ENCODE measurements around the gene CNOT4.
A peak's percentile ranks its signal among the peaks of the same experiment; 100 is the strongest.

The CNOT4 gene

GRCh38 chr7:135519871-135520270, 10.0 kb upstream of the CNOT4 start:
- H3K27ac Mint-ChIP-seq, result no peak overlapping the region
- no peak overlapping the region for H3K4me3 Mint-ChIP-seq
- no peaks in the 10 kb centered on the region for H3K36me3 Mint-ChIP-seq (ENCODE audit: low read depth)
- TF ChIP-seq CTCF (IDR thresholded peaks at IDR 0.05), result no peak
- H3K4me1 Mint-ChIP-seq, result no peaks in the 10 kb centered on the region
- H3K9me3 Mint-ChIP-seq, result no peaks in the 10 kb centered on the region
- peaks cover 6% of the 10 kb centered on the region for H3K27me3 Mint-ChIP-seq (ENCODE audit: low read depth, poor library complexity)
- DNase-seq, result no peak

- Mint-ChIP-seq H3K36me3 (ENCODE audit: low read depth) (no peaks in the 10 kb centered on the region), H3K4me3 (no peak overlapping the region), H3K9me3 (no peaks in the 10 kb centered on the region), H3K27ac (no peak overlapping the region), H3K27me3 (ENCODE audit: low read depth, poor library complexity) (peaks cover 6% of the 10 kb centered on the region), H3K4me1 (no peaks in the 10 kb centered on the region)
- no peak for DNase-seq
- TF ChIP-seq CTCF (IDR thresholded peaks at IDR 0.05), result no peak
Observed at GRCh38 chr7:135519233-135519688, 9.4 kb upstream of the CNOT4 start.

GRCh38 chr7:135518748-135519147, 8.8 kb upstream of the CNOT4 start:
- Mint-ChIP-seq H3K9me3 (no peaks in the 10 kb centered on the region), H3K4me1 (no peaks in the 10 kb centered on the region), H3K4me3 (no peak overlapping the region), H3K27ac (no peak overlapping the region), H3K27me3 (ENCODE audit: low read depth, poor library complexity) (peaks cover 6% of the 10 kb centered on the region), H3K36me3 (ENCODE audit: low read depth) (no peaks in the 10 kb centered on the region)
- no peak for DNase-seq
- no peak for TF ChIP-seq CTCF (IDR thresholded peaks at IDR 0.05)

- Mint-ChIP-seq H3K27ac (no peak overlapping the region), H3K27me3 (ENCODE audit: low read depth, poor library complexity) (peaks cover 6% of the 10 kb centered on the region), H3K9me3 (no peaks in the 10 kb centered on the region), H3K4me3 (no peak overlapping the region), H3K36me3 (ENCODE audit: low read depth) (no peaks in the 10 kb centered on the region), H3K4me1 (no peaks in the 10 kb centered on the region)
- DNase-seq, result no peak
- no peak for TF ChIP-seq CTCF (IDR thresholded peaks at IDR 0.05)
Observed at GRCh38 chr7:135517060-135517459, 7.2 kb upstream of the CNOT4 start.

- Mint-ChIP-seq H3K36me3 (ENCODE audit: low read depth) (no peaks in the 10 kb centered on the region), H3K9me3 (no peaks in the 10 kb centered on the region), H3K27me3 (ENCODE audit: low read depth, poor library complexity) (peaks cover 4% of the 10 kb centered on the region), H3K4me3 (no peak overlapping the region), H3K27ac (no peak overlapping the region), H3K4me1 (no peaks in the 10 kb centered on the region)
- TF ChIP-seq CTCF (IDR thresholded peaks at IDR 0.05), result no peak
- DNase-seq, result no peak
Observed at GRCh38 chr7:135514856-135515255, 5.0 kb upstream of the CNOT4 start.

- no peaks in the 10 kb centered on the region for H3K9me3 Mint-ChIP-seq
- DNase-seq, result no peak
- H3K36me3 Mint-ChIP-seq (ENCODE audit: low read depth), result no peaks in the 10 kb centered on the region
- no peak overlapping the region for H3K27ac Mint-ChIP-seq
- peaks cover 4% of the 10 kb centered on the region for H3K27me3 Mint-ChIP-seq (ENCODE audit: low read depth, poor library complexity)
- no peaks in the 10 kb centered on the region for H3K4me1 Mint-ChIP-seq
- H3K4me3 Mint-ChIP-seq, result no peak overlapping the region
- peak; percentile 60 for TF ChIP-seq CTCF (IDR thresholded peaks at IDR 0.05)
Observed at GRCh38 chr7:135512135-135512887, 2.4 kb upstream of the CNOT4 start.
